Progenitor cell of endocrine pancreas (in vitro differentiated cells): ENCODE measurements around the gene GALNT2. TPM values are rescaled to one million over a fixed set of nuclear protein-coding genes. Genes with fewer than 3 reads are reported as not detected.

ENCODE experiments used
- DNase-seq: peaks from one replicate; pipeline ENCODE4 v3.0.0; 2021; ENCODE audit warnings: low spot score; ENCODE audit not compliant: unreplicated experiment
- H3K27ac Mint-ChIP-seq: 2 replicates; pipeline ENCODE4 v1.8.0; 2021; ENCODE audit warnings: mild to moderate bottlenecking, moderate library complexity, mixed read lengths
- H3K27me3 Mint-ChIP-seq: 2 replicates; pipeline ENCODE4 v1.8.0; 2021; ENCODE audit warnings: mixed read lengths
- H3K36me3 Mint-ChIP-seq: 2 replicates; pipeline ENCODE4 v1.8.0; 2022; ENCODE audit warnings: mixed read lengths; ENCODE audit not compliant: insufficient read depth
- H3K4me1 Mint-ChIP-seq: 2 replicates; pipeline ENCODE4 v1.8.0; 2021; ENCODE audit warnings: low read depth, mixed read lengths
- H3K4me3 Mint-ChIP-seq: 2 replicates; pipeline ENCODE4 v1.8.0; 2021; ENCODE audit warnings: low read depth, mild to moderate bottlenecking, moderate library complexity, mixed read lengths
- H3K9me3 Mint-ChIP-seq: 2 replicates; pipeline ENCODE4 v1.8.0; 2021; ENCODE audit warnings: low read depth, mixed read lengths
- total RNA-seq: library from RNA; stranded (reverse); gene quantifications from 2 replicates; pipeline ENCODE4 v1.2.1, GENCODE V29; 2021
- TF ChIP-seq, protein P1 (sequence below): fragments of 200-600 bp; sonication (generic); IDR thresholded peaks from one replicate; pipeline ENCODE4 v1.5.0; 2021; ENCODE audit warnings: antibody characterized with exemption, mild to moderate bottlenecking; ENCODE audit not compliant: unreplicated experiment

The GALNT2 gene
- total RNA-seq, 1 donor from 2014 or later, result 95.2 TPM

DNA sequence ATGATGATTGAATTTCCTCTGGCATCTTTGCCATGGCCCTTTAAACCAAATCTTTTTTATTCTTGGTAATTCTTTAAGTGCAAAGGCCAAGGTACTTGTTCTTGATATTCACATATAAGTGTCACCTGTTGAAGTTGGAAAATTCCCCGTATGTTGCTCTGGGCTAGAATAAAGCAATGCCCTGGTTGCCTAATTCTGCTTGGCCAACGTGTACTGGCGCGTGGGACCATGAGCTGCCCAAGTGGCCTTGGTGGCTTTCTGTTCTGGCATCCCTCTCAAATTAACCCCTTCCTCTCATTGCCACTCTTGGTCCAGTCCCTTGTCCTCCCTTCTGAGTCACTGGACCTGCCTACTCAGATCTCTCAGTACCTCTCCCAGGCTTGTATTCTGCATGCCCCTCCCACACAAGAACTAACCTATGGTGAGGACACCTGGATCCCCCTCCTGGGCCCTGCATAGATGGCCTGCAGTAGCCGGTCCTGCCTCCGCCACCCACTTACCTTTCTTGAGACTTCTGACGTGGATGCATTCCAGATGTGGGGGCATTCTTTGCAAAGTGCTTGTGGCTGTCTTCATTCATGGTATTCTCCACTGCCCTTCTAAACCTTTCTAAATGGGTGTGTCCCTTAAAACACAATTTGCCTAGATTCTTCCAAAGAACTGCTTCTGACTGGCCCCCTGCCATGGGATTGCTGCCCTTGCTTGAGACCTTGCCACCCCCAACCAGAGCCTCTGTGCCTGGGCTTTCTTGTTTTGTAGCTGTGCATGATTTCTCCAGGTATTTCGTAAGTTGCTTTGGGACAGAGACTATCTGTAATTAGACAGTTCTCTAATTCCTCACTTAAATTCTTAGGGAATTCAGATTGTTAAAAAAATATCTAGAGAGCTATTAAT is 152.4 kb downstream of the GALNT2 start:
- Mint-ChIP-seq H3K27me3 (no peaks in the 10 kb centered on the region), H3K27ac (no peak overlapping the region)

GRCh38 chr1:230220478-230220877 is 153.4 kb downstream of the GALNT2 start:
- TF ChIP-seq, protein P1, sequence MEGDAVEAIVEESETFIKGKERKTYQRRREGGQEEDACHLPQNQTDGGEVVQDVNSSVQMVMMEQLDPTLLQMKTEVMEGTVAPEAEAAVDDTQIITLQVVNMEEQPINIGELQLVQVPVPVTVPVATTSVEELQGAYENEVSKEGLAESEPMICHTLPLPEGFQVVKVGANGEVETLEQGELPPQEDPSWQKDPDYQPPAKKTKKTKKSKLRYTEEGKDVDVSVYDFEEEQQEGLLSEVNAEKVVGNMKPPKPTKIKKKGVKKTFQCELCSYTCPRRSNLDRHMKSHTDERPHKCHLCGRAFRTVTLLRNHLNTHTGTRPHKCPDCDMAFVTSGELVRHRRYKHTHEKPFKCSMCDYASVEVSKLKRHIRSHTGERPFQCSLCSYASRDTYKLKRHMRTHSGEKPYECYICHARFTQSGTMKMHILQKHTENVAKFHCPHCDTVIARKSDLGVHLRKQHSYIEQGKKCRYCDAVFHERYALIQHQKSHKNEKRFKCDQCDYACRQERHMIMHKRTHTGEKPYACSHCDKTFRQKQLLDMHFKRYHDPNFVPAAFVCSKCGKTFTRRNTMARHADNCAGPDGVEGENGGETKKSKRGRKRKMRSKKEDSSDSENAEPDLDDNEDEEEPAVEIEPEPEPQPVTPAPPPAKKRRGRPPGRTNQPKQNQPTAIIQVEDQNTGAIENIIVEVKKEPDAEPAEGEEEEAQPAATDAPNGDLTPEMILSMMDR, result peak; percentile 38
- Mint-ChIP-seq H3K36me3 (peaks cover 1% of the 10 kb centered on the region), H3K27ac (no peak overlapping the region), H3K4me1 (peaks cover 25% of the 10 kb centered on the region), H3K27me3 (no peaks in the 10 kb centered on the region), H3K9me3 (no peaks in the 10 kb centered on the region), H3K4me3 (no peak overlapping the region)
- no peak for DNase-seq

More for the DNA sequence above, 152.4 kb downstream of the GALNT2 start:
- Mint-ChIP-seq H3K9me3 (no peaks in the 10 kb centered on the region), H3K36me3 (peaks cover 1% of the 10 kb centered on the region), H3K4me3 (no peak overlapping the region), H3K4me1 (peaks cover 36% of the 10 kb centered on the region)
- TF ChIP-seq, protein P1, result no peak
- DNase-seq, result no peak

- Mint-ChIP-seq H3K27me3 (no peaks in the 10 kb centered on the region), H3K9me3 (no peaks in the 10 kb centered on the region), H3K27ac (no peak overlapping the region), H3K4me3 (no peak overlapping the region), H3K4me1 (peaks cover 21% of the 10 kb centered on the region), H3K36me3 (peaks cover 1% of the 10 kb centered on the region)
- DNase-seq, result no peak
- TF ChIP-seq, protein P1, result no peak
These were observed 153.9 kb downstream of the GALNT2 start for GRCh38 chr1:230220907-230221306.

DNA sequence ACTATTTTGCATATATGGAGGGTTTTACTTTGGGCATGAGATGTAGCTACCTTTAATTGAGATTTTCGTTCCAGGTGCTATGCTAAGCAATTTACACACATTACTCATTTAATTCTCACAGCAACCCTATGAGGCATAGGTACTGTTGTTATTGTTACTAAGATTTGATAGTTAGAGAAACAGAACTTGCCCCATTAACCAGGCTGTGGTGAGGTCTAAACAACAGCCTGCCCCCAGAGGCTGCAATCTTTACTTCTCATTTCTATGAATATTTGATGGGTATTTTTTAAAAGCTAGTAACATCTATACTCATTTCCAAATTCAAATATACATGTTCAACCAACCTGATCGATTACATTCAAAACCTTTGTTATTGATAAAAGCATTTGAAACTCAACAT is 155.6 kb downstream of the GALNT2 start:
- peaks cover 18% of the 10 kb centered on the region for H3K4me1 Mint-ChIP-seq
- H3K36me3 Mint-ChIP-seq, result peaks cover 1% of the 10 kb centered on the region
- no peak overlapping the region for H3K27ac Mint-ChIP-seq
- no peak for DNase-seq
- H3K4me3 Mint-ChIP-seq, result no peak overlapping the region
- no peaks in the 10 kb centered on the region for H3K27me3 Mint-ChIP-seq
- TF ChIP-seq, protein P1, result no peak
- H3K9me3 Mint-ChIP-seq, result no peaks in the 10 kb centered on the region

DNA sequence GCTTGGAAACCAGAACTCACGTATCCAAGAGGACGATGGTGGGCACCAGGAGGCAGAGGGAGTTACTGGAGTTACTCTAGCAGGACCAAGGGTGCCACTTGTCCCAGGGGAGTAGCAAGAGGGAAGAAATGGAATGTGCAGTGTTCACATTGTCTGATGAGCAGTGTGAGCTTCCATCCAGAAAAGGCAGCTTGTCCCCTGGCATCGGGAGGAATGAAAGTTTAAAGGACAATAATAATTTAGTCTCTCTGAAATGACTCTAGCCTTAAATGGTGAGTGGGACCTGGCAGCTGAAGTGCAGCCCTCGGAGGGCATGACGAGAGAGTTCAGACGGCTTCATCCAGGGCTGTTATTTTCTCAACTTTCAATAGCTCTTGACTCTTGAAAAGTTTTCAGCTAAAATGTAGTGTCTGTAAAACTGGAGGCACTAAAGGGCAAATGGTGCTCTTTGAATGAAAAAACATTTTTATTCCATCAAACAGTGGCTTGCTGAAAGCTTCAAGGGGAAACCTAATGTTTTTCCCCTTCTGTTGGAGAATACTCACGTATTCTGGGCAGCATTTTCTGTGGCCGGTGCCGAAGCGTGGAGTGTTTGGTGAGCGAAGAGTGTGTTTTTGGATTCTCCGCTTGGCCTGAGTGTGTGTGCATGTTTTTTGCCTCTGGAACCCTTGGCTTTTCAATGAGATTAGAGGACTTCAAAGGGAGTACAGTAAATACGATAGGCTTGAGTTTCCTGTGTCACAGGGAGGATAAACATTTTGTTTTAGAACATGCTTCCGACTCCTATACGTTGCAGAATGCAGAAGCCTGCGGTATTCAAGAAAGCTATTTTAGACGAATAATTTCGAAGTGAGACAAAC is 157.3 kb downstream of the GALNT2 start:
- H3K27ac Mint-ChIP-seq, result no peak overlapping the region
- peaks cover 16% of the 10 kb centered on the region for H3K4me1 Mint-ChIP-seq
- TF ChIP-seq, protein P1, result no peak
- no peak for DNase-seq
- H3K27me3 Mint-ChIP-seq, result no peaks in the 10 kb centered on the region
- no peak overlapping the region for H3K4me3 Mint-ChIP-seq
- no peaks in the 10 kb centered on the region for H3K9me3 Mint-ChIP-seq
- no peaks in the 10 kb centered on the region for H3K36me3 Mint-ChIP-seq
